ENCODE data around the gene TMEM126A.

- TF ChIP-seq EZH2phosphoT487 (IDR thresholded peaks at IDR 0.05; ENCODE audit: low read length), result no peak
- TF ChIP-seq EZH2 (optimal IDR thresholded peaks at IDR 0.05; ENCODE audit: low read depth, low read length), result no peak
- TF ChIP-seq CTCF (IDR thresholded peaks at IDR 0.05; ENCODE audit: low read length), result no peak
These were observed 45.1 kb upstream of the TMEM126A start for GRCh38 chr11:85602526-85603213.

Measured in MM.1S (cell line).